A549 treated with DMSO at 1 μM for 4 hours (cell line): Measurements from ENCODE around the gene RBM26. TPM values are rescaled to one million over a fixed set of nuclear protein-coding genes. Genes with fewer than 3 reads are reported as not detected.

Source experiments
- total RNA-seq: library from RNA; stranded (reverse); fragments of 200-300 nt; extraction: Qiagen RNA extraction; gene quantifications from 5 replicates; pipeline ENCODE4 v1.2.3, GENCODE V29; 2022; ENCODE audit warnings: low read depth

RBM26 gene
- 21.5 to 28.3 TPM (median 26.8 TPM) in 5 replicates for total RNA-seq

GRCh38 chr13:79405831-79406596 lies at the start of gene RBM26:
Gene RBM26 (minus strand): TSS chr13:79406255. CDS start chr13:79405774, 481 bp downstream.

Other genes with a start within 250 kb of the RBM26 start
- 19.7 to 26.3 TPM (median 21.4 TPM) in 5 replicates for gene NDFIP2, start 74.9 kb upstream of the RBM26 start, total RNA-seq